GM12874 (cell line): ENCODE results near the gene TACC3.

ENCODE experiments used
- CTCF ChIP-seq: IDR thresholded peaks from 2 replicates; pipeline ENCODE4 v1.5.1; 2011; ENCODE audit warnings: low read depth, mild to moderate bottlenecking, control low read depth, low read length, moderate library complexity; ENCODE audit not compliant: insufficient read depth

The TACC3 gene

GRCh38 chr4:1721666-1722550, 587 bp downstream of the TACC3 start:
- TF ChIP-seq CTCF: no peak

- TF ChIP-seq CTCF: no peak
Observed at GRCh38 chr4:1722551-1723118, 1.3 kb downstream of the TACC3 start.

- TF ChIP-seq CTCF: no peak
Observed at GRCh38 chr4:1723131-1723801, 1.9 kb downstream of the TACC3 start.

GRCh38 chr4:1725521-1725920, 4.2 kb downstream of the TACC3 start:
- no peak for TF ChIP-seq CTCF

- peak; percentile 95 for TF ChIP-seq CTCF
Observed at GRCh38 chr4:1726146-1726934, 5.0 kb downstream of the TACC3 start.

GRCh38 chr4:1727117-1728031, 6.1 kb downstream of the TACC3 start:
- TF ChIP-seq CTCF: no peak
